DLD1 (cell line): ENCODE data around the gene ELP1.
"Not testable (repeated sequence)": the region's sequence is repeated elsewhere in the genome, so short reads cannot be mapped to it uniquely, and the experiment has no call there.

Experiments
- in situ Hi-C: cut with HindIII; loops from 2 replicates; pipeline ENCODE4 v1.10.0; 2017; ENCODE audit warnings: low sequenced_read_pairs

Gene ELP1, protein sequence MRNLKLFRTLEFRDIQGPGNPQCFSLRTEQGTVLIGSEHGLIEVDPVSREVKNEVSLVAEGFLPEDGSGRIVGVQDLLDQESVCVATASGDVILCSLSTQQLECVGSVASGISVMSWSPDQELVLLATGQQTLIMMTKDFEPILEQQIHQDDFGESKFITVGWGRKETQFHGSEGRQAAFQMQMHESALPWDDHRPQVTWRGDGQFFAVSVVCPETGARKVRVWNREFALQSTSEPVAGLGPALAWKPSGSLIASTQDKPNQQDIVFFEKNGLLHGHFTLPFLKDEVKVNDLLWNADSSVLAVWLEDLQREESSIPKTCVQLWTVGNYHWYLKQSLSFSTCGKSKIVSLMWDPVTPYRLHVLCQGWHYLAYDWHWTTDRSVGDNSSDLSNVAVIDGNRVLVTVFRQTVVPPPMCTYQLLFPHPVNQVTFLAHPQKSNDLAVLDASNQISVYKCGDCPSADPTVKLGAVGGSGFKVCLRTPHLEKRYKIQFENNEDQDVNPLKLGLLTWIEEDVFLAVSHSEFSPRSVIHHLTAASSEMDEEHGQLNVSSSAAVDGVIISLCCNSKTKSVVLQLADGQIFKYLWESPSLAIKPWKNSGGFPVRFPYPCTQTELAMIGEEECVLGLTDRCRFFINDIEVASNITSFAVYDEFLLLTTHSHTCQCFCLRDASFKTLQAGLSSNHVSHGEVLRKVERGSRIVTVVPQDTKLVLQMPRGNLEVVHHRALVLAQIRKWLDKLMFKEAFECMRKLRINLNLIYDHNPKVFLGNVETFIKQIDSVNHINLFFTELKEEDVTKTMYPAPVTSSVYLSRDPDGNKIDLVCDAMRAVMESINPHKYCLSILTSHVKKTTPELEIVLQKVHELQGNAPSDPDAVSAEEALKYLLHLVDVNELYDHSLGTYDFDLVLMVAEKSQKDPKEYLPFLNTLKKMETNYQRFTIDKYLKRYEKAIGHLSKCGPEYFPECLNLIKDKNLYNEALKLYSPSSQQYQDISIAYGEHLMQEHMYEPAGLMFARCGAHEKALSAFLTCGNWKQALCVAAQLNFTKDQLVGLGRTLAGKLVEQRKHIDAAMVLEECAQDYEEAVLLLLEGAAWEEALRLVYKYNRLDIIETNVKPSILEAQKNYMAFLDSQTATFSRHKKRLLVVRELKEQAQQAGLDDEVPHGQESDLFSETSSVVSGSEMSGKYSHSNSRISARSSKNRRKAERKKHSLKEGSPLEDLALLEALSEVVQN (N-terminal part only)

DNA sequence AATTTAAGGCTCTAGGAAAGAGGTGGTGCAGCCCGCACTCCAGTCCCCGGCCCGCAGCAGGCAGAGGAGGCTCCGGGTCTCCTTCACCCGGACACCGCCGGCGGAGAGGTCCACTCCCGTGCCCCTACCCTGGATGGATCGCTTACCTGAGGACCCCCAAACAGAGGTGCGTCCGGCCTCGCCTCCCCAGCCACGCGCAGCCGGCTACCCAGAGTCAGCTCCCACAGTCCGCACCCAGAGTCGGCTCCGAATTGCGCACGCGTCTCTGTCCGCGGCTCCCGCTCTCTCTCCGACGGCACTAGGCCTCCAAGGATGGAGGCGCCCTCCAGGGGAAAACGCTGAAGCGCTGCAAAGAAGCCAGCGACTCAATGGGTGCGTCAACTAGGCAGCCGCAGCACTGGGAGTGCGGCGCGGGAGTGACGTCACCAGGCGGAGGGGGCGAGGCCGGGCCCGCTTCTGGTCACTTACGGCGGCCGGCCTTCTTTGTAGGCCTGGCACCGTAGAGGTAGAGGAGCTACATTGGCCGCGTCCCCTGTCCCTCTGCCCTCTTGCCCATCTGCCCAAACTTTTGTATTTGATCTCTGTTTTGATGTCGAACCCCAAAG lies at the start of gene ELP1:
ELP1 (minus strand) TSS at position 407 of the 605 bp plus-strand sequence. CDS start 2,978 bp downstream, outside the sequence.
- in situ Hi-C loops = no loop called here

DNA sequence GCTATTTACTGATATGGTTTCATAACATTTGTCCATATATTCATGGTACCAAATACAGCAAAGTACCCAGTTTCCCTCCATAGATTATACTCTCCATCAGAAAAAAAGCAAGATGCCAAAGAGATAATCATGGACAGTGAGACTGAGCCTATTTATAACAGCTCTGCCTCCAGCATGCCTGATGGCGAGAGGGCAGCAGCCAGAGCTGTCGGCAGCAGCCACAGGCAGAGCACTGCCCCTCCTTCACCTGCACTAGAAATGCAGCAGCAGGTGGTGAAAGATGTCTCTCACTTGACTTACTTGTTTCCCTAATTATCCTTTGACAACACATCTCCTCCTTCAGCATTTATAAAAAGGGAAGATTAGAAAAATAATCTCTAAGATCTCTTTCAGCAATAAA lies 47.0 kb upstream of the ELP1 start:
- in situ Hi-C loops = no loop called here

DNA sequence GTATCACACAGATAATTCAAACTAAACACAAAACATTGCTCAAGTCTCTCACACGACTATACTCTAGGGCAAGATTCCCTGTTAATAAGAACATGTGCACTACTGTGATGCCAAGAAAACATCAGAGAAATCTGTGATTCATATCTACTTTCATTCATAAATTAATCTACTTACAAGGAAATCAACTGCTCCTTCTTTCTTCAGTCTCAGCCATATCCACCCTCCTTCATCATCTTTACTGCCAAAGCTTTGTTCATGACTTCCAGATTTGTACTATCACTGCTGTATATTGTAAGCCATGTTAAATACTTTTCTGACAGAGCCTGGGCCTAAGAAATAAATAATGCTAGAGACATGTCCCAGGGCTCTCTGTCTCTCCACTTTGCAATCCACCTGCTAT lies 44.3 kb upstream of the ELP1 start:
- in situ Hi-C loops = no loop called here

DNA sequence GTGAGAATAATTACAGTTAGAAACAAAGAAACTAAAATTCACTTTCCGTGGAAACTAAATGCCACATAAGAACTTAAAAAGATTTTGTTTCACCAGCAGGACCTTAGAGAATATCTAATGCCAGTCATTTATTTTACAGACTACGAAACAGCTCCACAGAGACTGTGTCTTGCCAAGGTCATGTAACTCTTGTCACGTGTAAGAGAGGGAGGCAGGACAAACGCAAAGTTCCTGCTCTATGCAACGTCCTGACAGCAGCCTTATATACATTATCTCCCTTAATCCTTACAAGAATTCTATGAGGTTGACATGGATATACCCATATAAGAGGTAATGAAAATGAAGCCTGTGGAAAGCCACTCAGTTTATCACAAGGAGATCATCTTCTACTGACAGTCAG lies 40.0 kb upstream of the ELP1 start:
- in situ Hi-C loops = no loop called here

DNA sequence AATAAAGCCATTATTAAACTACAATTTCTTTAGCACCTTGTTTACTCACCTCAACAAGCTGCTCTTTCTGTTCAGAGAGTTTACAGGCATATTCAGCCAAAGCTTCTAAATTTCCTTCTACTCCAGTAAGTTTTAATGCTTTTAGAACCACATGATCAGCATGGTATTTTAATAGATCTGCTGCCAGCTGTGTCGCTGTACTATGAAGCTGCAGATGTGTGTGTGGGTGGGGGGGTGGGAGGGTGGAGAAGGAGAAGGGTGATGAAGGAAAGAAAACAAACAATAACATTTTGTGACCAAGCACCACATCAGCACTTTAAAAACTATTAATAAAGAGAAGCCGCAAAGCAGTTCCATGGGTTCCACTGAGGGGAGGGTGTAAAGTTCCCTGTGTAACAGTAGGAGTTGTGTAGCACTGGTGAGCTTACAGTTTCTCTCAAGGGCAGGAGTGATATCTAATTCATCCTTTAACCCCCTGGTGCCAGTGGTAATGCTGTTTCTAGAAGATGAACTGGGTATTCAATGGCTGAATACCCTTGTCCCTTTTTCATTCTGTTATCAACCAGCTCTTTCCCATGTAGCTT lies 38.8 kb upstream of the ELP1 start:
- in situ Hi-C loops = no loop called here

DNA sequence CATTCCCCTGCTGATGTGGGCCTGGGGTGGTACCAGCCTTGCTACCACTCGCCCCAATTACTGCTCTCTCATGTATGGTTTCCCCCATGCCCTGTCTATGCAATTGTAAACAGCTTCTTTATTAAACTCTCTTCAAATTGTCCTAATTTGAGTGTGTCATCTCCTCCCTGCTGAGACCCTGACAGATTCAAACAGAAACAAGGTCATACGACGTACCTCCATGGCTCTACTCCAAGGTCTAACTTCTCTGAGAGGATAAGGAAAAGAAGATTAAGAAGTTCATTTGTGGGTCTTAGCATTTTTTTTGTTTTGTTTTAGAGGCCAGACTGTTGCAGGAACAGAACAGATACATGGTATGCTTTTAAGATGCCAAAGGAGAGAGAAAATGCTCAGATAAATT lies 38.3 kb upstream of the ELP1 start:
- in situ Hi-C loops = no loop called here

DNA sequence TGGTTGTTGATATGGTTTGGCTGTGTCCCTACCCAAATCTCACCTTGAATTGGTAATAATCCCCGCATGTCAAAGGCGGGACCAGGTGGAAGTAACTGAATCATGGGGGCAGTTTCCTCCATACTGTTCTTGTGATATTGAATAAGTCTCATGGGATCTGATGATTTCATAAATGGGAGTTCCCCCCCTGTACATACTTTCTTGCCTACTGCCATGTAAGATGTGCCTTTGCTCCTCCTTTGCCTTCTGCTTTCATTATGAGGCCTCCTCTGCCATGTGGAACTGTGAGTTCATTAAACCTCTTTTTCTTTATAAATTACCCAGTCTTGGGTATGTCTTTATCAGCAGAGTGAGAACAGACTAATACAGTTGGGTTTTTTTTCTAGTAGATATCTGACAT lies 37.5 kb upstream of the ELP1 start:
- in situ Hi-C loops = not testable (repeated sequence)

DNA sequence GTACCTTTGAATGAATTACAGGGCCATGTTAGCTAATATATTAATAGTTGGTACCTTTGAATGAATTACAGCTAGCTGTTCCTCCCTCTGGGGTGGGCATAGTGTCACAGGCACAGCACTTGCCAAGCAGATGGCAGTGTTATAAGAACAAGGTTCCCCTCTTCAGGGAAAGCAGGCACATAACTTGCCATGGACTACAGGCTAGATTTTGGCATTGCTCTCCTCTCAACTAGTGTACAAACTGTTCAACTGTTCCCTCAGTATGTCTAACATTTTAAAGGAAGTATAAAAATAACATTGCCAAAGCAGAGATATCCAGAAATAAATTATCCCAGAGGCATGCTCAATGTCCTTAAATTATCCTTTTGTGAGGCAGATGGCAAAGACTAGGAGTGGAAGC lies 34.0 kb upstream of the ELP1 start:
- in situ Hi-C loops = no loop called here

DNA sequence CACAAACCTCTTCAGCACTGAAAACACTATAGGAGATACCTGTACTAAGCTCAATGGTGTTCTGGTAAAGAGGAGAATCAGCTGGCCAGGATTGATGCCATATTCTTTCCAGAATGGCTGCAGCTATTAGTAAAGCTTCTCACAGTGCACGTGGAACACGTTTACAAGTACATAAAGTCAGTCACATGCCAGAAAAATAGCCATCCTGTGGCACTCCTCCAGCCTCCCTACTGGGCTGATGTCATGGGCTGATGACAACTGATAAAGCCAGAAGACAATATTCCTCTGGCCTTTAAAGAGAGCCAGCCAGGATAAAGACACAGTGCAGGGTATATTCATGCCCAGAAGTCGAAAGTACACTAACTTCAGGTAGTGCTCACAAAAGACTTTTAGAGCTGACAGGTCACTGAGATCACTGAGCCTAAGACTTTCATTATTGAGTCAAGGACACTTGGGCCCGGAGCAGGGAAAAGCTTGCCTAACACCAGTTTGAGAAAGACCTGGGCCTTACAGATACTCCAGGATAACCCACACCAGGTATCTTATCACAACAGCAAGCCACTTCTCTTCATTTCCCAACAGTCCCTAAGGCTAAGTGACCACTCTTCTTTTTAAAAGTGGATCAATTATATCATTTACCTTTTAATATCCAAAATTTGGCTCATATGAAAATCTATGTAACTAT lies 29.7 kb upstream of the ELP1 start:
- in situ Hi-C loops = no loop called here

DNA sequence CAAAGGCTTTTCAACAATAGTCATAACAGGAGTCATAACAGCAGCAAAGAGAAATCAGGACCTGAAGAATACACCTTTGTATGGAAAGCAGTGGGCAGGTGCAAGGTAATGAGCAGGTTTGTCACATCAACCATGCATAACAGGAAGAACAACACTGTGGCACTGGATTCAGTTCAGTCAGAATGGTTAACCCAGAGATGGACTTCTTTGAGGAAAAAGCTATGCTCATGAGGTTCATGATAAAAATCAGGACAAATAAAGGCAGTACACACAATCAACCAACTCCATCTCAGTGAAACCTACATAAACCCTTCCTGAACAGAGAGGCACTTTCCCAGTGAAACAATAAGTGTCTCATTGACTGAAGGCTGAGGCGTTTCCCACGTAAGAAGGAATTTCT lies 27.2 kb upstream of the ELP1 start:
- in situ Hi-C loops = no loop called here

DNA sequence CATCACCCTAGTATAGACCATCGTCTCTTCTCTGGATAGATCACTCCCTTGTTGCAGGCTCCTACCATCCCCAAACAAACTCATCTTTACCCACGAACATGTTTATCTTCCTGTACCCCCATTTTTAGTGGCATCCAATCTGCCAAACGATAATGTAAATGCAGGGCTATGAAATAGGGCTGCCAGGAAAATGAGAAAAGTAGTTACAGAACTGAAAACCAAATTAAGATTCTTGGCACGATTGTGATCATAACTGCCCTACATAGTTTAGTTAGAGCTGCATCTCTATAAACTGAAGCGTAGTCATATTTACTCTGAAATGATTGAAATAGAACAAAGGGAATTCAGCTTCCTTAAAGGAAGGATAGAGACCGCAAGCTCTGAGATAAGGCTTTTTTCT lies 26.4 kb upstream of the ELP1 start:
- in situ Hi-C loops = no loop called here

DNA sequence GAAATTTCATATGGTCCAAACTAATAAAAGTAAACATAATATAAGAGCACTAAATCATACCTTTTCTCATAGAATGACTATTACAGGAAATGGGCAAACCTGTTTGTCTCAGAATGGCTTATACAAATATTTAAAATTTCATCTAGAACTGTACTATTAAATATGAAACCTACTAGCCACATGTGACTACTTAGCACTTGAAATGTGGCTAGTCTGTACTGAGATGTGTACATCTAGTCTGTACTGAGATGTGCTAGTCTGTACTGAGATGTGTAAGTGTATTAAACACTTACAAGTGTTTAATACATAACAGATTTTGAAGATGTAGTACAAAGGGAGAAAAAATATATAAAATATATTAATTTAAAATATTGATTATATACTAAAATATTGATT lies 22.7 kb upstream of the ELP1 start:
- in situ Hi-C loops = no loop called here

DNA sequence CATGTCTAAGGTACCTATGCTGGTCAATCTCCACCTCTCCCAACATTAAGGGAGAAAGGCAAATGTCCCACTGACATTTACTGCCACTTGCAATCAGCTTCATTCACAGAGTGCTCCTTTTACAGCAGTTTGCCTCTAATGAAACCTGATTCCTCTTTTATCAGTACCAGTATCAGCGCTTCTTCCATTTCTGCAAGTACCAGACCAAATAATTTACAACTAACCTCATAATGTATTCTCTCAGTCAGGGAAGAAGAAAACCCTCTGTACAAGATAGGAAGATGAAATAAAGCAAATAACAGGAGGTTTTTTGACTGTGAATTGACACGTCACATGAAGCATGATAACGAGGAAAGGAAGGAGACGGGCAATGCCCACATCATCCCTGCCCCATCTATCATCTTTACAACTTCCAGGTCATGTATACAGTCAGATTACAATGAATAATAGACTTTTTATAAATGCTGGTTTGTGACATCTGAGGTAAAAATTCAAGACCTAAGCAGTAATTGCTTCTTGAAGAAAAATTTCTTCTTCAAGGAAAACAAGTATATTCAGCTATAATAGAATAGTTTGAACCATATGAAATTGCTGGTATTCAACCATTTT lies 22.2 kb upstream of the ELP1 start:
- in situ Hi-C loops = no loop called here

DNA sequence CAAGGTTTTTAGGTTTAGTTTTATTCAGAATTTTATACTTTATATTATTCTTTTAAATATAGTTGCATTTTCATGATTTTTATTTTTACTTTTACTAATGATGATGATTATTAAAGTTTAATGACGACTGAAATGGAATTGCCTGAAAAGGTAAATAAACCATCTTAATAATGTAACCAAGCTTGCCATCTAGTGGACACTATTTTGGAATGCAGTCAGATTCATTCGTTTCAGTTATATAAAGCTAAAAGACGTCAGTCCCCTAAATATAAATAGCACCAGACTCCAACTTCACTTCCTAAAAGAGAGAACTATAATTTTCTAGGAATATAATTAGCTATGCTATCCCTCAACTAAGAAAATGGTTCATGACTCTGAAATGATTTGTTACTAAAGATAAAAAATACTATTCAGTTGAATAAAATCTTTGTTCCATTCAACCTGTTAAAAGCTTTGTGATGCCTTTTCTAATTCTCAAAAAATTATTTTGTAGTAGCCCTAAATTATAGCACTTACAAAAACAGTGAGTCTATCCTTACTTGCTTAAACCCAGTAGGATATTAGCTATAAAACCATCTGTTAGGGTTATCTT lies 20.2 kb upstream of the ELP1 start:
- in situ Hi-C loops = no loop called here

DNA sequence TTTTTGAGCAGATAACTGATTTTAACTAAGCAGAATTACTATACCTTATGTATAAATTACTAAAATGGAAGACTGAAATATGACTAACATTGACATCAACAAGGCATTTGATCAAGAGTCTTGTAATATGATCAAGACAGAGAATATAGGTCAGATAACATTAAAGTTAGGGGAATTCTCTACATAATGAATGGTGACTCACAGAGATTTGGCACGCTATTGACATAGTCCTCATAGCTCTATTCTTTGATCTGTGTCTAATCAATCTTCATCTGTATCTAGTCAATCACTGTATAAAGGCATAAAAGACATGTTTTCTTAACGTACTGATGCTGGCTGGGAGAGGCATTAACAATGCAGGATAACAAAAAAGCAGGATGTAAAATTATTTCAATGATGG lies 17.7 kb upstream of the ELP1 start:
- in situ Hi-C loops = no loop called here

DNA sequence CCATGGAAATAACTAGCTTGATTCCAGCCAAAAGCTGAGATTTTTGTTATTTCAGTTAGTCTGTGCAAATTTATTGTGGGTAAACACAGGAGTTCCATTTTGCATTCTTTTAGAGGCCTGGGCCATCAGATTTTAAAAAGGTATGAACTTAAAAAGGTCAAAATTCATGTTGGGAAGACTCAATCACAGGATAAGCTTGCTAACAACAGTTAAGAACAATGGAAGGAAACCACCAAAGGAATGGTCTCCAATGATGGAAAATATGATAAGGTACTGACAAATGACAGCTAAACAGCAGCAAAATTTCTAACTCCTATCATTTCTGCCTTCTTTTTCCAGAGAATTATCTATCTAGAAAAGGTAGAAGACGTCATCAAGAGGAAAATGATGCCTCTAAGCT lies 16.2 kb upstream of the ELP1 start:
- in situ Hi-C loops = no loop called here

DNA sequence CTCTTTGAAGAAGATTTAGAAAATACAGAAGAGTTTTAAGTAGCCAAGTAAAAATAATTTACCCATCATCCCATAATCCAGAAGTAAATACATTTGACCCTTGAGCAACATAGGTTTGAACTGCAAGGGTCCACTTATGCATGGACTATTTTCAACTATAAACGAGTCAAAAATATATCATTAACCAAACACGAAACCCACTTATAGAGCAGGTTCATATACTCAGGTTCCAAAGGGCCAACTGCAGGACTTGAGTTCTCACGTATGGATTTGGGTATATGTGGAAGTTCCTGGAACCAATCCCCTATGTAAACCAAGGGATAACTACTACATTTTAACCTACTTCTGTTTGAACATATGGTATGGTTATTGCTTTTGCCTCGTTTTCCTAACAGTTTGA lies 6.1 kb upstream of the ELP1 start:
- in situ Hi-C loops = no loop called here

DNA sequence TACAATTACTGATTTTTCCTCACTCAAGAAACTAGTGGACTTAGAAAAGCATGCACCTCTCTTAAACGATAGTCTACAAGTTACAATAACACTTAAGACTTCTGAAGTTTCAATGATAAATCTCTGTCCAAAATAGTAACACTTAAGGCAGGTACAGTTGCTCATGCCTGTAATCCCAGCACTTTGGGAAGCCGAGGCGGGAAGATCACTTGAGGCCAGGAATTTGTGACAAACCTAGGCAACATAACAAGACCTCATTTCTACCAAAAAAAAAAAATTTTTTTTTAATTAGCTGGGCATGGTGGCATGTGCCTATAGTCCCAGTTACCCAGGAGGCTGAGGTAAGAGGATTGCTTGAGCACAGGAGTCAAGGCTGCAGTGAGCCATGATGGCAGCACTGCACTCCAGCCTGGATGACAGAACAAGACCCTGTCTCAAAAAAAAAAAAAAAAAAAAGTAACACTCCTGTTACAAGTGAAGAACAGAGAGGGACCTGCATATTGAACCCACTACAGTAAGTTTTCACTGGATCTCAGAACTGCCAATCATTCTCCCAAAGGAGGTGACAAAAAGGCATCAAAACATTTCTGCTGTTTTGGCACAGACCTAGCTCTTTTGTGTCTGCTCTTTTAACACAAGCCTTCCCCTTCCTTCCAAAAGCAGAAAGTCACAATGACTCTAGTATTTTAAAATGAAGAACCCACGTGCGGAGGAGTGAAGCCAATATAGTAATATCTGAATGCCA lies 3.8 kb upstream of the ELP1 start:
- in situ Hi-C loops = no loop called here
